HG03565 (cell line): ENCODE data around the gene GALNTL6.

Source experiments
- ATAC-seq: cut with Tn5 transposase; IDR thresholded peaks from one replicate; pipeline ENCODE4 v1.9.1; 2021; ENCODE audit warnings: mild to moderate bottlenecking, moderate library complexity; ENCODE audit not compliant: unreplicated experiment

The GALNTL6 gene

DNA sequence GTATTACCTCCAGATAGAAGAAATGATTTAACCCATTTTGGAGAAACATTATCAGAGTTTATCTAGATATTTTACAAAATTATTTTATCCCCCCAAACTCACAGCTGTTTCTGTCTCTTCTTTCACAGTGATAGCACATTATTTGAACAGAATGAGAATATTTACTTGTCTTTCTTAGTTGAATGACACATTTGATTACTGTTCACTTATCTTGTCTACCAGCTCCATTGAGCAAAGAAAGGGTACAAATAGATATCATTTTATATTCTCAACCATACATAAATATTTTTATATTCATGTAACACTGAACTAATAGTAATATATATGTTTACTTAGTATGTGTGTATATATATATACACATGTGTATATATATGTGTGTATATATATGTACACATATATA lies 364.2 kb downstream of the GALNTL6 start:
- ATAC-seq = no peak

DNA sequence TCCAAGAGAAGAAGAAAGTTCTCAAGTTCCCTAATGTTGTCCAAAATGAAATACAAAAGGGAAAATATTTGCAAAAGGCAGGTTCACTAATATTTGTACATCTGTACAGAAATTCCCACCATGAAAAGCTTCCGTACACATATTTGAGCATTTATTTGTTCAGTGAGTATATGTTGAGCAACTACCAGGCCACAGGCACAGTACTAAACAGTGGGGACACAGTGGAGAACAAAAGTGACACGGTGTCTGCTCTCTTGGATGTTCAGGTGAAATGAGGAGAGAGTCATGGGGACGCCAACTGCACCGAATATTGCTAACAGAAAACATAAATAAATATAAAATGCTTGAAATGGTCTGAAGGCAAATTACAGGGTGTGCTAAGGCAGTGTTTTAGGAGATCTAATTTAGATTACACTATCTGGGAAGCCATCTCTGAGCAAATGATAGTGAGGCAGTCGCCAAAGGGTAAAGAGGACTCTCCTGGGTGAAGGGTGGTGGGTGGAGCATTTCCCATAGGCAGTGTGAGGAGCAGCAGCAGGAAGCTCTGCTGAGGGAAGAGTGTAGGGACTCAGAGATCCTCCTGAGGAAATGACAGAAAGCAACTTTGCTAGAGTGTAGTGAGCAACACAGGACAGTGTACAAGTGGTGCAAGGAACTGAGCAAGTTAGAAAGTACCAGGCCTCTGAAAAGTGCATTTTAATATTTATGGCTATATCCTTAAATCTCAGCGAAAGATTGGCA lies 375.2 kb downstream of the GALNTL6 start:
- ATAC-seq = no peak

DNA sequence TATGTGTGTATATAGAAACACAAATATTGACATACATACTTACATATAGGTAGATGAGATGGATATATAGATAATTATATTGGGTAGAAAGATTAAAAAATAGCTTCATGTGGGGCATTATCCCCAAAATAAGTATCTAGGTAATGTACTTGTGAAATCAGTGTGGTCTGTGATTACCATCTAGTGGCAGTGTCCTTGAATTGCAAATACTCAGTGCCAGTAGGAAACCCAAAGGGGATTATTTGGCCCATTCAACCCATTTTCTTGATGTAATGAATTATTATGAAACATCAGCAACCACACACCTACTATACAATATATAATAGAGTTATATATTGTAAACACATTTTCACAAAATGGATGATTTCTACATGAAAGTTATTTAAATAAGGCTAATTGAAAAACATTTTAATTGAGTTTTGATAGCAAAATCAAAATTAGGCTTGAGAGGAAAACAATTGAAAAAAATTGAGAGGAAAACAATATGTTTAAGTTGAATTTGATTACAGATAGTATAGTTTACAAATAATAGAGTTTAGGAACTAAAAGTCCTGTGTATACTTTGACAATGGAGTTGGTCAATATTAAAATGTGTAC lies 389.4 kb downstream of the GALNTL6 start:
- peak; percentile 65 for ATAC-seq

DNA sequence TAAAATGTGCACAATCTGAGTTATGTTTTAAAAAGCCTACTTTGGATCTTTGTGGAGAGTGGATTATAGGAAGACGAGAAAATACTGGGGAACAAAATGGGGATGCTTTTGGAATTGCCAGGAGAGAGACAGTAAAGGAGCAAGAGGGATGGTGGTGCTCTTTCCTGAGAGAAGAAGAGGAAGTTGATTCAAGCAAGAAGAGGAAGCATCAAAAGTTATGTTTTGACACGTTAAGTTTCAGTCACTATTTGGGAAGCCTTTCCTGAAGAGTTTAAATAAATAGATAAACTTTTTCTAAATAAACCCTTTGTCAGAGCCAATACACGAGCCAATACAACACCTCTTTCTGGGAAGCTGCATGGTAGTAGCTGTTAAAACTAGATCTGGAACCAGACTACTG lies 394.1 kb downstream of the GALNTL6 start:
- ATAC-seq = no peak

DNA sequence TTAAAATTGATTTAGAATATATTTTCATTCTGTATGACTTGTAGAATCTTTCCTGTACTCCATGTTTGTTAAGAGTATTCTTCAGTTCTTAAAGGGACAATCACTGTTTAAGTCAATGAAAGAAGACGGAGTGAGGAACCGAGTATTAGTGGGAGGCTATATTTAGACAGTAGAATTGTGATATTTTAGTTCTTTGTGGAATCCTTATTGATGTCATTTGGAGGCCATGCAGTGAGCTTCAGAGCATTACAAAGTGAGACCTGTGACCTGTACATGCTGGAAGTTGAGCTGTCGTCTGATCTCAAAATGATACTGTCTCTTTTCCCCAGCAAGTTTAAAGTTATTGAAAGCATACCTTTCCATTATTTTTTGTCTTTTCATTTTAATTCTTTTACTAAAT lies 394.7 kb downstream of the GALNTL6 start:
- no peak for ATAC-seq

DNA sequence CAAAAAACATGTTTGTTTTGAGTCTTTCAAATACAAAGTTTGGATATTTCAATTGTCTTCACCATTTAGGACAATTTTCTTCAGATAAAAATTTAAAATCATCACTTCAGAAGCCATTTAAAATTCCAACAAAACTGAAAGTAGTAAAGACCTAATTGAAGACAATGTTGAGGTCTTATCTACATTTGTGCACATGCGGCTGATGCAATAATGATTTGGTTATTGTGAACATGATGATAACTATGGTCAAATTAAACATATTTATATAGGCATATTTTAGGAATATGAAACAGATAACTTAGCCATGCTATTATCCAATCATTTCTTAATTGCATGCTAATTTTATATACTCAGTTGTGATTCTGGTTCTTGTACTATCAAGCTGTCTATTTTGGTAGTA lies 407.5 kb downstream of the GALNTL6 start:
- ATAC-seq = no peak

DNA sequence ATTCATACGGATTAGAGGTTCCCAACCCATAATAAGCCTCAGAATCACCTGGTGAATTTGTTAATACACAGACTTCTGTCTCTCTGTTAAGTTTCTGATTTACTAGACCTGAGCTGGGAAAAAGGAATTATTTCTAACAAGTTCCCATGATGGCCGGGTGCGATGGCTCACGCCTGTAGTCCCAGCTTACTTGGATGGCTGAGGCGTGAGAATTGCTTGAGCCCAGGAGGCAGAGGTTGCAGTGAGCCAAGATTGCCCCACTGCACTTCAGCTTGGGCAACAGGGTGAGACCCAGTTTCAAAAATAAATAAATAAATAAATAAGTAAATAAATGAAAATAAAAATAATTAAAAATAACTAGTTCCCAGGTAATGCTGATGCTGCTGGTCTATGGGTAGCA lies 412.3 kb downstream of the GALNTL6 start:
- ATAC-seq = no peak

DNA sequence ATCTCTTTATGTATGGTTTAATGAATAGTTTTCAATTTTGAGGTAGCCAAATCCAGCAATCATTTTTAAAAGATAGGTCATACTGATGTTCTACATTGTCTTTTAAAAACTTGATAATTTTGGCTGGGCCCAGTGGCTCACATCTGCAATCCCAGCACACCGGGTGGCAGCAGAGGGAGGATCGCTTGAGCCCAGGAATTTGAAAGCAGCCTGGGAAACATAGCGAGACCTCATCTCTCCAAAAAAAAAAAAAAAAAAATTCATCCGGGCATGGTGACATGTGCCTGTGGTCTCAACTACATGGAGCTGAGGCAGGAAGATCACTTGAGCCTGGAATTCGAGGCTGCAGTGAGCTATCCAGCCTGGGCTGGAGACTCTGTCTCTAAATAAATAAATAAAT lies 419.8 kb downstream of the GALNTL6 start:
- ATAC-seq = no peak

DNA sequence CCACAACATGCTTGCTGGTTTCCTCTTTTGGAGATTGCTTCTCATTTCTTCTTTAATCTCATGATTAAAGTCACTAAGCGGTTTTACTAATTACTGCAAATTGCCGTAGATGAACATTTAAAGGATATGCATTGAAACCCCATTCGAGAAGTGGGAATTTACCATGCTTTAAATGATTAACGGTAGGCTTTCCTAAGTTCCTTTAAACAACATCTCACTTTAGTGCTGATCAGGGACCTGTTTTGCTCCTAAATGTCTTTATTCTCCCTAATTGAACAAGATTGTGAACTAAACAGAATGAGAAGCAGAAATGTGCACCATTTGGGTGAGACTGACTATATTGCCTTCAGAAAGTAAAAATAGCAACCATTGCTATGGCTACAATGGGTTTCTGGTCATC lies 430.3 kb downstream of the GALNTL6 start:
- no peak for ATAC-seq

DNA sequence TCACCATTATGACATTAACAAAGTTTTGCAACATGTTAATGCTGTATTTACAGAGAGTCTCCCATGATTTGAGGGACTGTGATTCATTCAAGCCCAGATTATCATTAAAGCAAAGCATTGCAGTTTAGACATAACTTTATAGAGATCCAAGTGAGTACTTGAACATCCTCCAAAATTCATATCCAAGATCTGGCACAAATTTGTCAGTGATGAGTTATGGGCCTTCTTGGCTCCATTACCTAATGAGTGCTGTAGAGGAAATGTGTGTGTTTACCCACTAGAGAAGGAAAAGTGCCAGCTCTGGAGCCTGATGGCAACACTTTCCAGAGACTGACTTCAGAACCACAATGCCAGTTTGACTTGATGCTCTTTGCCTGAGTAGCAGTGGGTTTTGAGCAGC lies 432.3 kb downstream of the GALNTL6 start:
- no peak for ATAC-seq

DNA sequence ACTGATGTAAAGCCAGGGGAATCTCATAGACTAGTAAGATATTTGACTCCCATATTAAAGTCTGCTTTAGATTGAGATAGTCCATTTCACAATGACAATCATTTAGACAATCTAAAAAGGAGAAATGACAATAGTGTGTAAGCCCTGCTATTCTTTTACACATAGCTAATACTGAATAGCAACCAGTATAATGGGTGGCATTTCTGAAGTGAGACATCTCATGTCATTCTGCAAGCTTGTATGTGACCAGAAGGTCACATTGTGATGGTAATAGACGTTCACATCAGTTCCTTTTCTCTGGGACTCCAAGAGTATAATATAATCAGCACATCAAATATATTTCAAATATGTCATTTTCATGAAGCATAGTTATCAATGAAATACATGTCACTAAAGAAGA lies 440.2 kb downstream of the GALNTL6 start:
- ATAC-seq = no peak

DNA sequence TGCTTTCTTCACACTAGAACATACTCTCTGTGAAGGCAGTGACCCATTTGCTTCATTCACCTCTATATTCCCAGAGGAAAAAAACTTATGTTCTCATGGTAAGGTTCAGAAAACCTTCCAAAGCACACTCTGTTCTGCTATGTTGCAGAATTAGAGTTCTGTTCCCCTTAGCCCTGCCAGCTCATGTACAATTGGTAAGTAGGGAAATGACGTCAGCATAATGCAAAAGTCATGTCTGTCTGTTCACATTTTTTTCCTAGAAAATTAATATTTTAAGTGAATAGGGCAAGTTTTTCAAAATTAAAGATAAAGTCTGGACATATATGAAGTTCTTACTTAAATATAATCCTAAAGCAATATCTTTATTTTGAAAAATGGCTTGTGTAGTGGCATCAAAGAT lies 443.6 kb downstream of the GALNTL6 start:
- no peak for ATAC-seq

DNA sequence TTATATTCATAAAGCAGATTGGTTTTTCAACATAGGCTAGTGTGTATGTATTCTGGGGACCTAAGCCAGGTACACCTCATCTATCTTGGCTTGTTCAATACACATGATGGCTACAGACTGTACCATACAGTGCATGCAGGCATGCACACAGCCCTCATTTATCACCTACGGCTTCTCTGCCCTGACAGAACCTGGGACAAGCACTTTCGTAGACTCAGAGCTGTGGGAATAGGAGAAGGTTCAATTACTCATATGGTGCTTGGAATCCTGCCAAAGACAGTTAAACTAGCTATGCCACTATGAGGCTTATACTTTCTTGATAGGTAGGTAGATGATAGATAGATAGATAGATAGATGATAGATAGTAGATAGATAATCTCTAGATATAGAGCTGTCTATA lies 457.2 kb downstream of the GALNTL6 start:
- no peak for ATAC-seq

DNA sequence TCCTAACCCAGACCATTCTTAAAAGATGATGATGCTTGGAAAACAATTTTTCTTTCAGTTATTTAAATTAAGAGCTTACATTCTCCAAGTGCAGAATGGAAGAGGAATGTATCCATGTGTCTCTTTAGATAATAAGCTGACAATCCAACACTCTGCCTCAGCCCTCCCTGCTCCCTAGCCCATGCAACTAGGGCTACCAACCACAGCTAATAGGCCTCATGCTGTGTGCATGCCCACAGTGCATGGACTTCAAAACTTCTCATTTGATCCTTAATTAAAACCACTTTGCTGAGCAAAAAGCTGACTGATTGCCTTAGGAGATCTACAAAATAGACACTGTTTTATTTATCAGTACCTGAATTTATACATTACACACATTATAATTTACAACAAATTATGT lies 473.9 kb downstream of the GALNTL6 start:
- ATAC-seq = no peak

DNA sequence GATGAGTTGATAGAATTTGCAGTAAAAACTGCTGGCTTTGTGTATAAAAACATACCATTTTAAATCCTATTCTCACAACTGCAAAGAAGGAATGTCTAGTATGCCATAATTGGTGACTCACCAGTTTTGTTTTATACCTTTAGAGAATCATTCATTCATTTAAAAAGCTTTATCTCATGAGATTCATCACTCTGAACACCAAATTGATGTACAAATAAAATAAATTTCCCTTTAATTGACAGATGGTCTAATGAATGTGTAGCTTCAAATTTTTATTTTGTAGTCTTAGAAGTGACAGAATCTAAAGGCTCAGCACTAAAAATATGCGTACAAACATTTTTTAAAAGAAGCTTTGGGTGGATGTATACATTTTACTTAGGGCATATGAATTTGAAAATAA lies 492.5 kb downstream of the GALNTL6 start:
- ATAC-seq = no peak

DNA sequence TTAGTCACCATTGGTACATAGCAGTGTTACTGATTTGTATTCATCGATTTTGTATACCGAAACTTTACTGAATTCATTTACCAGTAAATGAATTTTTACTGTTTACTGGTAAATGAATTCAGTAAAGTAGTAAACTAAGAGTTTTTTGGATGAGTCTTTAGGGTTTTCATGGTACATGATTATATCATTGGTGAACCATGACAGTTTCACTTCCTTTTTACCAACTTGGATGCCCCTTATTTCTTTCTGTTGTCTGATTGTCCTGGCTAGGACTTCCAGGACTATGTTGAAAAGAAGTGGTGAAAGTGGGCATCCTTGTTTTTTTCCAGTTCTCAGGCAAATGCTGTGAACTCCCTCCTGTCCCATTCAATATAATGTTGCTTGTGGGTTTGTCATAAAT lies 494.9 kb downstream of the GALNTL6 start:
- ATAC-seq = peak; percentile 62

DNA sequence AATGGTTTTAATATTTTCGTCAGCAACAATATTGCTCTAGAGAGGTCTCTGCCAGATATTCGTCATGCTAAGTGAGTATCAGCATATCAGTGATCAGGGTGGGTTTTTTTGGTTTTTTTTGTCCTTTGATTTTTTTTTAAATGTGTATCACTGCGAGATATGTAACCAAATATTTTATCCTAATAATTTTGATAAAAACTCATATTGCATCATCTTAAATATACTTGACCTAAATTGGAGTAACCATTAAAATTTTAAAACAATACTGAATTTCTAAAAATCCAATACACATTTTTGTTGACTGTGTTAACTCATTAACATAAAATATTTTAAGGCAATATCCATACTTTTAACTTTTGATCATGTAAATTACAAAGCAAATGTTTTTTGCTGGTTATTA lies 498.5 kb downstream of the GALNTL6 start:
- no peak for ATAC-seq

DNA sequence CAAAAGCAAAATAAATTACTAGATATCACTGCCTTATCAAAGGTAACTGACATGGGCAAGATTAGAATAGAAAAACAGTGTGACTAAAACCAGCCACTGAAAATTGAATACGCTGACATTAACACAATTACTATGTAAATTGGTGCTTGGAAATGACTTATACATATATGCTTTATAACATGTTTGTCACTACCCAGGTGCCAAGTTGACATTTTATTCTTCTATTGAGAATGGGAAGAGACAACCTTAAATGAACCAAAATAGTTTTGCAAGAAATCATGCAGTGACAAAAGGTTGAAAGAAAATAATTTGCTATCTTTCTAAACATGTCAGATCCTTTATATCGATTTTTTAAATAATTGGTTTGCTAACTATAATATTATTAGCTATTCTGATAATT lies 510.1 kb downstream of the GALNTL6 start:
- ATAC-seq = no peak

DNA sequence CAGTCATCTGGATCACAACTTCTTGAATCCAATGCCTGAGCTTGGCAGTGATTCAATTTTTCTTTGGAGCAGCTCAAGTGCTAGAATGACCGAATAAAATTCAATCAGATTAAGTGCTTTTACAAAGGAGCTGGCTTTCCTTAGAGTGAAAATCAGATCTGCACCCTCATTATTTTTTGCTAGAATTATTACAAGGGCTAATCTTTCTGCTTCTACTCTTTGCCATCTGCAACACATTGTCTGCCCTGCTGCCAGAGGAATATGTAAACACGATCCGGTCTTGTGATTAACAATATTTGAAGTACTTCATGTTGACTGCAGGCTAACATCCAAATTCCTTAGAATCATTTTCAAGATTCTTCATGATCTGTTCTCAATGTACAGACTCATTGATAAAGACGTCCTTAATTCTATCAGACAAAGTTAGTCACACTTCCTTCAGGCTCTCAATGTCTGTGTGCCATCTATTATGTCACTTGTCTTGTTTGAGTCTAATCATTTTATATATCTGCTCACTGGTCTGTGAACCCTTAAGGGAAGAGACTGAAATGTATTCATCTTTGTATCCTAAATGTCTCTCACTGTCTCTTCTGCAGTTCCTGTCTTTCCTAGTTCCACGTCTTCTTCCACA lies 531.2 kb downstream of the GALNTL6 start:
- ATAC-seq = no peak

DNA sequence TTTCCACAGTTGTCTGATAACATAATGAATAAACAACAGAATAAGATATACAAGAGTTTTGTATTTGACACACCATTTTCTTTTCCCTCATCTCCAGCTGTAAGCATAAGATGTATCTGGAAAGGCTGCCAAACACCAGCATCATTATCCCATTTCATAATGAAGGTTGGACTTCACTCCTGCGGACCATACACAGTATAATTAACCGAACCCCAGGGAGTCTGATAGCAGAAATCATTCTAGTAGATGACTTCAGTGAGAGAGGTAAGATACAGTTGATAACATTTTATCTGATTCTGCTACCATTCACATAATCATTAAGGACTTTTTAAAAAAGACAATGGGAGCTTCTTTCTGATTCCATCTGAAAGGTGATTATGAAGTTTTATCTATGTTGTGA lies 535.2 kb downstream of the GALNTL6 start:
- no peak for ATAC-seq

DNA sequence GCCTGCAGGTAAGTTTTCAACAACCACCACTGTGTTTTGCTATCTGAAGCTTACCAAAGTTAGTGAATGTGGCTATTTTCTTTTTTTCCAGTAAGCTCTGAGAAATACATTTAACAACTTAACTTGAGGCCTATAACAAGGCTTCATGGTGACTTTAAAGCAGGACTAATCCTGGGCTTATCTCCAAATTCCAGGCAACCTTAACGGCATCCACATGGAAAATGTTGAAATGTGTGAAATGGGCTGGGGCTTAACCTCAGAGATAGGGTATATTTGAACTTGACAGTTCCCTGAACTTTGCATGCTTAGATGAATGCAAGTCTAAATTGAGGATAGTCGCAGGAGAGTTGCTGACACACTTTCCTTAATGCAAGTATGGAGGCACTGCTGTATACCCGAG lies 539.2 kb downstream of the GALNTL6 start:
- no peak for ATAC-seq

DNA sequence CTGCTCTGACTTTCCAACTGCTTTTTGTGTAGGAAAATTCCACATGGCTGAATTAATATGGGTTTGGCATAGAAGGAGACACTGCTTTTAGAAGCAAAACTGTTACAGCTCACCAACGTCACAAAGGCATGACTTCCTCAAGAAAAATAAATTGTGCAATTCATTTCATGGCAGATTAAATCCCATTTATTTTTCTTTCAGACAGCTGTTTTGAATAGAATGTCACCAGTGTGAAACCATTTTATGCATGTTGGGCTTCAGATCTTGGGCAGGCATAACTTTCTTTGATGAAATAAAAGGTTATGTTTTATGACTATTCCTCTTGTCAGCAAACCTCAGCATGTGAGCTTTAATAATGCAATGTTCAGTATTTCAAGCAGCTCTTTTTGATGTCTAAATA lies 542.8 kb downstream of the GALNTL6 start:
- ATAC-seq = no peak
